Measurements from ENCODE around the gene METTL25B.

DNA sequence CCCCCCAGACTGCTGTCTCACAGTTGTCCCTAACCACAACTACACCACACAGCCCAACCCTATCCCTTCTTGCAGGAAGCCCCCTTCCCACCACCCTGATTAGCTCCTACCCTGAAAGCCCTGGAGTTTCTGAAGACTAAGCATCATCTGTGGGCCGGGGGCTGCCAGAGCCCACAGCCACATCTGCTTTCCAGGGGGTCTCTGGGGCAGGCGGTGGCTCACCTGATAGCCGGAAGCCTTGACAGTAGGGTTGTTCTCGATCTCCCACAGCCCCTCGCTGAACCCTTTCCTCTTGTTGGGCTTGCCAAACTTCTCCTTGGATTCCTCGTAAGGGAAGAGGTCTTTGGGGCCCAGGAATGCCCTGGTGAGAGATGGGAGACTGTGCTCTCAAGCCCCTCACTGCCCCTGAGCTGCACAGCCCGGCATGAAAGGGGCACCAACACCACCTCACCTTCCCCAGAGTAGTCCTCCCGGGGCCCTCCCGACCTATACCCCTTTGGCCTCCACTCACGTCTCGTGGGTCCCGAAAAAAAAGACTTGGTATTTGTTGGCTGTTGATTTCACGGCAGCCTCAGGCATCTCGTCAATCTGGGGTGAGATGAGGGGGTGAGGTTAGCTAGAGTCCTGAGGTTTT, 16.6 kb downstream of the METTL25B start:
- TF ChIP-seq, protein P1, sequence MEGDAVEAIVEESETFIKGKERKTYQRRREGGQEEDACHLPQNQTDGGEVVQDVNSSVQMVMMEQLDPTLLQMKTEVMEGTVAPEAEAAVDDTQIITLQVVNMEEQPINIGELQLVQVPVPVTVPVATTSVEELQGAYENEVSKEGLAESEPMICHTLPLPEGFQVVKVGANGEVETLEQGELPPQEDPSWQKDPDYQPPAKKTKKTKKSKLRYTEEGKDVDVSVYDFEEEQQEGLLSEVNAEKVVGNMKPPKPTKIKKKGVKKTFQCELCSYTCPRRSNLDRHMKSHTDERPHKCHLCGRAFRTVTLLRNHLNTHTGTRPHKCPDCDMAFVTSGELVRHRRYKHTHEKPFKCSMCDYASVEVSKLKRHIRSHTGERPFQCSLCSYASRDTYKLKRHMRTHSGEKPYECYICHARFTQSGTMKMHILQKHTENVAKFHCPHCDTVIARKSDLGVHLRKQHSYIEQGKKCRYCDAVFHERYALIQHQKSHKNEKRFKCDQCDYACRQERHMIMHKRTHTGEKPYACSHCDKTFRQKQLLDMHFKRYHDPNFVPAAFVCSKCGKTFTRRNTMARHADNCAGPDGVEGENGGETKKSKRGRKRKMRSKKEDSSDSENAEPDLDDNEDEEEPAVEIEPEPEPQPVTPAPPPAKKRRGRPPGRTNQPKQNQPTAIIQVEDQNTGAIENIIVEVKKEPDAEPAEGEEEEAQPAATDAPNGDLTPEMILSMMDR (IDR thresholded peaks at IDR 0.05; ENCODE audit: extremely low read depth in 1 of 2, insufficient read depth in 1 of 2, low read depth in 1 of 2, low read length in 2 of 2) = no peak
- TF ChIP-seq, protein P2, sequence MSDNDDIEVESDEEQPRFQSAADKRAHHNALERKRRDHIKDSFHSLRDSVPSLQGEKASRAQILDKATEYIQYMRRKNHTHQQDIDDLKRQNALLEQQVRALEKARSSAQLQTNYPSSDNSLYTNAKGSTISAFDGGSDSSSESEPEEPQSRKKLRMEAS (IDR thresholded peaks at IDR 0.05; ENCODE audit: insufficient read depth, insufficient read length) = no peak
- TF ChIP-seq EZH2 (IDR thresholded peaks at IDR 0.05; ENCODE audit: borderline replicate concordance, low read depth, low read length, severe bottlenecking) = no peak

Data from endothelial cell of umbilical vein (primary cell).